NCI-H510A treated with DMSO at 0.1 percent for 48 hours (cell line): ENCODE measurements around the gene SEL1L.
"Not testable (repeated sequence)": the region's sequence is repeated elsewhere in the genome, so short reads cannot be mapped to it uniquely, and the experiment has no call there.

Source experiments
- DNase-seq: peaks from one replicate; lab custom pipeline; 2025; lab: John Stamatoyannopoulos, UW

The SEL1L gene

GRCh38 chr14:81446279-81447007 lies 87.2 kb downstream of the SEL1L start:
- DNase-seq, result no peak

GRCh38 chr14:81441626-81442134 lies 92.0 kb downstream of the SEL1L start:
- DNase-seq, result no peak

- DNase-seq, result no peak
These were observed 93.6 kb downstream of the SEL1L start for GRCh38 chr14:81440041-81440440.

GRCh38 chr14:81437244-81437643 lies 96.4 kb downstream of the SEL1L start:
- no peak for DNase-seq

- peak; percentile 79 for DNase-seq
These were observed 97.1 kb downstream of the SEL1L start for GRCh38 chr14:81436296-81437138.

GRCh38 chr14:81435391-81436295 lies 98.0 kb downstream of the SEL1L start:
- peak; percentile 47 for DNase-seq

- DNase-seq, result no peak
These were observed 98.6 kb downstream of the SEL1L start for GRCh38 chr14:81435048-81435390.

GRCh38 chr14:81434230-81434629 lies 99.4 kb downstream of the SEL1L start:
- no peak for DNase-seq

GRCh38 chr14:81433378-81433777 lies 100.3 kb downstream of the SEL1L start:
- no peak for DNase-seq

- DNase-seq, result no peak
These were observed 101.4 kb downstream of the SEL1L start for GRCh38 chr14:81432219-81432661.

- no peak for DNase-seq
These were observed 103.4 kb downstream of the SEL1L start for GRCh38 chr14:81430235-81430634.

GRCh38 chr14:81429749-81430148 lies 103.9 kb downstream of the SEL1L start:
- not testable (repeated sequence) for DNase-seq

GRCh38 chr14:81429028-81429427 lies 104.6 kb downstream of the SEL1L start:
- DNase-seq, result no peak

- DNase-seq, result peak; percentile 37
These were observed 106.2 kb downstream of the SEL1L start for GRCh38 chr14:81427348-81428058.

- DNase-seq, result no peak
These were observed 110.1 kb downstream of the SEL1L start for GRCh38 chr14:81423504-81423903.
